Measurements from ENCODE around the gene PYCR2. TPM values are rescaled to one million over a fixed set of nuclear protein-coding genes. Genes with fewer than 3 reads are reported as not detected.
A peak's percentile ranks its signal among the peaks of the same experiment; 100 is the strongest.
"Not testable (repeated sequence)": the region's sequence is repeated elsewhere in the genome, so short reads cannot be mapped to it uniquely, and the experiment has no call there.

Gene PYCR2
- 10 to 100 TPM; 31.1 to 46.2 (median 35.5) TPM for total RNA-seq

DNA sequence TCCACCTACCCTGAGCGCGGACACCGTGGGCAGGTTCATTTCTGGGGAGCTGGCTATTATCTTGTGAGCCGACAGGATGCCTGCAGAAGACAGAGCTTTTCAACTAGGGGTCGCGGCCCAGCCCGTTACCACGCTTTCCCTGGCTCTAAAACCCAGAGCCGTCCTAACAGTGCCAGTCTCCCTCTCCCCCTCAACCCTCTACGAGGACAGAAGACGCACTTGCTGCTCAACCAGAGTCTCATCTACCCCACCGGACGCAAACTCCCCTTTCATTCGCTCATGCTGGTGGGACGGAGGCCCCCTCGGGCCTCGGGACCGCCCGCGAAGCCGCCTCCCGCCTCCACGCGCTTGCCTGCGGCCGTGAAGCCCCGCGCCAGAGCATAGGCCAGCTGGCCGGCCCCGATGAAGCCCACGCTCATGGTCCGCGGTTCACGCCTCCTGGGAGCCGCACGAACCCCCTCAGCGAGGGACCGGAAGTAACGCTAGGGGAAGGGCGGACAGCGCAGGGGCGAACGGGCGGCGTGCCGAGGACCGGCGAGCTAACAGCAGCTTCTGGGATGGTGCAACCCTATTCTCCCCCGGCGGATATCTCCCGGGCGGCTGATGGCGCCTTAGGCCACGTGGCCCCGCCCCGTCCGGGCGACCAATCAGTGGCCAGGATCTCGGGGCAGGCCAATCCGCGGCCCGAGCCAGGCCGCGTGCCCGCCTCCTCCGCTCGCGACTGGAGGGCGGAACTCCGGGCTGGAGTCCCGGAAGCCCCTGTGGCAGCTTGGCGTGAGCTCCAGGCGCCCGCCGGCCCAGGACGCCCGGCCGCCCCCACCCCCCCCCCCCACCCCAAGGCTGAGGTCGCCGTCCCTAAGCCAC is at the start of gene PYCR2:
TSS of gene PYCR2 (minus strand) at position 559 of the 864 bp plus-strand sequence. CDS start at position 419, 140 bp downstream.
- Histone ChIP-seq H3K27me3 (no peaks in the 10 kb centered on the region), H3K27ac (peak within 1 kb of the TSS; percentile 87 to 95 (median 91)), H3K36me3 (peaks cover 0 to 16% (median 0%) of the 10 kb centered on the region in 3 donors), H3K4me3 (peak within 1 kb of the TSS; percentile 80 to 96 (median 88)), H3K4me1 (peaks cover 0 to 22% (median 6%) of the 10 kb centered on the region in 4 donors), H3K9me3 (no peaks in the 10 kb centered on the region)
- peak; percentile 75 to 90 for TF ChIP-seq POLR2A (IDR thresholded peaks at IDR 0.05)
- TF ChIP-seq, protein P1, sequence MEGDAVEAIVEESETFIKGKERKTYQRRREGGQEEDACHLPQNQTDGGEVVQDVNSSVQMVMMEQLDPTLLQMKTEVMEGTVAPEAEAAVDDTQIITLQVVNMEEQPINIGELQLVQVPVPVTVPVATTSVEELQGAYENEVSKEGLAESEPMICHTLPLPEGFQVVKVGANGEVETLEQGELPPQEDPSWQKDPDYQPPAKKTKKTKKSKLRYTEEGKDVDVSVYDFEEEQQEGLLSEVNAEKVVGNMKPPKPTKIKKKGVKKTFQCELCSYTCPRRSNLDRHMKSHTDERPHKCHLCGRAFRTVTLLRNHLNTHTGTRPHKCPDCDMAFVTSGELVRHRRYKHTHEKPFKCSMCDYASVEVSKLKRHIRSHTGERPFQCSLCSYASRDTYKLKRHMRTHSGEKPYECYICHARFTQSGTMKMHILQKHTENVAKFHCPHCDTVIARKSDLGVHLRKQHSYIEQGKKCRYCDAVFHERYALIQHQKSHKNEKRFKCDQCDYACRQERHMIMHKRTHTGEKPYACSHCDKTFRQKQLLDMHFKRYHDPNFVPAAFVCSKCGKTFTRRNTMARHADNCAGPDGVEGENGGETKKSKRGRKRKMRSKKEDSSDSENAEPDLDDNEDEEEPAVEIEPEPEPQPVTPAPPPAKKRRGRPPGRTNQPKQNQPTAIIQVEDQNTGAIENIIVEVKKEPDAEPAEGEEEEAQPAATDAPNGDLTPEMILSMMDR (IDR thresholded peaks at IDR 0.05): peak in 1 of 6 experiments; percentile 16
- DNase-seq: peak; percentile 92 to 98 (median 97)

DNA sequence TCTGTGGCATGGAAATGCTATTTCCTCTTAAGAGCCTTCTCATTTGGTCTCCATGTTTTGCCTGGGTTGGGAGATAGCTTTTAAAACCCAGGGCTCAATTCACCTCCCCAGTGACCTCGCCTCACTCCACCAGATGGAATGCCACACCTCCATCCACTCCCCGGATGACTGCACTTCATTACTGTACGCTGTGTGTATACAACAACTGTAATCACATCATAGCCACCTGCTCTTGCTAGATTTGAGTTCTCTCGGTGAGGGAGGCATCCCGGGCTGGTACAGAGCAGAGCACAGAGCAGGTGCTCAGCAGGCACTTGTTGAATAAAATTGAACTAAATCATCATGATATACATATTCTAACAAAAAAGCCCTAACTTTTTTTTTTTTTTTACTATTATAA is 49.1 kb upstream of the PYCR2 start:
- TF ChIP-seq, protein P1 (IDR thresholded peaks at IDR 0.05): no peak
- TF ChIP-seq POLR2A (IDR thresholded peaks at IDR 0.05): no peak
- Histone ChIP-seq H3K4me3 (no peak overlapping the region), H3K36me3 (no peaks in the 10 kb centered on the region), H3K27me3 (no peaks in the 10 kb centered on the region), H3K27ac (no peak overlapping the region), H3K4me1 (no peaks in the 10 kb centered on the region), H3K9me3 (no peaks in the 10 kb centered on the region)
- no peak for DNase-seq

DNA sequence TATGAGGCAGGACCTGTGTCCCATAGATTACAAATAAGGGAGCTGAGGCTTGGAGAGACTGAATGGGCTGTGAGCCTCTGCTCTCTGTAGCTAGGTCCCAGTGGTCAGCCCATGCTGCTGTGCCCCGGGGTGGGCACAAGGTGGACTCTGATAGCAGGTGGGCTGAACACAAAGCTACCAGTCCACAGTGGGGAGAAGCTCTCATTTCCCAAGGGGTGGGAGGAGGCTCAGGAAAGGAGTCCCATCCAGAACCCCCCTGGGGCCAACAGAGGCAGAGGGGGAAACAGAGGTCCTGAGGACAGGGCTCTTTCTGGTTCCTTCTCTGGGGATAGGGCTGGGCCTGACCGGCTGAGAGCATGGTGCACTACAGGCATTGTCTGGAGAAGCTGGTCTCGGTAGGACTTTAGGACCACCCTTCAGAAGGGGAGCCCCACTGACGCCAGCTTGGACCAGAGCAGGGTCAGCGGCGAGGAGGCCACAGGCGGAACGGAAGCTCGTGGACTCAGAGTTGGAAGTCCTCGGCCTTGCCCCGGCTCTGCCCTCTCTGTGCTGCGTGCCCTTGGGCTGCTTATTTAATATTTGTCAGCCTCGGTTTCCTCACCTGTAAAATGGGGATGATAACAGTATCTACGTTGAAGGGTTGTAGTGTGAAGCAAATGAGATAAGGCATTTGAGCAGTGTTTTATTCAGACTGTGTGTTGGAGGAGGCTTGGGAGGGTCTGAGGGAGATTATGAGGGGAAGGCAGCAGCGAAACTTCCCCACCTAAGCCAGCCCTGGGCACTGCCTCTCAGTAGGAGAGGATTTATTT is 48.5 kb upstream of the PYCR2 start:
- H3K9me3 ChIP-seq: no peaks in the 10 kb centered on the region
- H3K4me1 ChIP-seq: no peaks in the 10 kb centered on the region
- no peak for TF ChIP-seq POLR2A (IDR thresholded peaks at IDR 0.05)
- TF ChIP-seq, protein P1 (IDR thresholded peaks at IDR 0.05): no peak
- H3K27me3 ChIP-seq: no peaks in the 10 kb centered on the region
- no peak overlapping the region for H3K27ac ChIP-seq
- no peaks in the 10 kb centered on the region for H3K36me3 ChIP-seq
- H3K4me3 ChIP-seq: no peak overlapping the region
- no peak for DNase-seq

DNA sequence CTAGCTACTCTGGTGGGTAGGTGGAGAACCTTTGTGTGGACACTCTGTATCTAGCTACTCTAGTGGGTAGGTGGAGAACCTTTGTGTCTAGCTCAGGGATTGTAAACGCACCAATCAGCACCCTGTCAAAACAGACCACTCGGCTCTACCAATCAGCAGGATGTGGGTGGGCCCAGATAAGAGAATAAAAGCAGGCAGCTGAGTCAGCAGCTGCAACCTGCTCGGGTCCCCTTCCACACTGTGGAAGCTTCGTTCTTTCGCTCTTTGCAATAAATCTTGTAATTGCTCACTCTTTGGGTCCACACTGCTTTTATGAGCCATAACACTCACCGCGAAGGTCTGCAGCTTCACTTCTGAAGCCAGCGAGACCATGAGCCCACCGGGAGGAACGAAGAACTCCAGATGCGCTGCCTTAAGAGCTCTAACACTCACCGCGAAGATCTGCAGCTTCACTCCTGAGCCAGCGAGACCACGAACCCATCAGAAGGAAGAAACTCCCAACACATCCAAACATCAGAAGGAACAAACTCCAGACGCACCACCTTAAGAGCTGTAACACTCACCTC is 46.6 kb upstream of the PYCR2 start:
- H3K4me3 ChIP-seq, DNase-seq, H3K27me3 ChIP-seq, H3K4me1 ChIP-seq, H3K9me3 ChIP-seq, H3K36me3 ChIP-seq, H3K27ac ChIP-seq: not testable (repeated sequence)

DNA sequence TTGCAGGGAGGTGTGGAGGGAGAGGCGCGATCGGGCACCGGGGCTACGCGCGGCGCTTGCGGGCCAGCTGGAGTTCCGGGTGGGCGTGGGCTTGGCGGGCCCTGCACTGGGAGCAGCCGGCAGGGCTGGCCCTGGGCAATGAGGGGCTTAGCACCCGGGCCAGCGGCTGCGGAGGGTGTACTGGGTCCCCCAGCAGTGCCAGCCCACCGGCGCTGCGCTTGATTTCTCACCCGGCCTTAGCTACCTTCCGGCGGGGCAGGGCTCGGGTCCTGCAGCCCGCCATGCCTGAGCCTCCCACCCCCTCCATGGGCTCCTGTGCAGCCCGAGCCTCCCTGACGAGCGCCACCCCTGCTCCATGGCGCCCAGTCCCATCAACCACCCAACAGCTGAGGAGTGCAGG is 45.7 kb upstream of the PYCR2 start:
- DNase-seq, H3K36me3 ChIP-seq, H3K27me3 ChIP-seq, H3K4me1 ChIP-seq, H3K27ac ChIP-seq, H3K4me3 ChIP-seq, H3K9me3 ChIP-seq: not testable (repeated sequence)

DNA sequence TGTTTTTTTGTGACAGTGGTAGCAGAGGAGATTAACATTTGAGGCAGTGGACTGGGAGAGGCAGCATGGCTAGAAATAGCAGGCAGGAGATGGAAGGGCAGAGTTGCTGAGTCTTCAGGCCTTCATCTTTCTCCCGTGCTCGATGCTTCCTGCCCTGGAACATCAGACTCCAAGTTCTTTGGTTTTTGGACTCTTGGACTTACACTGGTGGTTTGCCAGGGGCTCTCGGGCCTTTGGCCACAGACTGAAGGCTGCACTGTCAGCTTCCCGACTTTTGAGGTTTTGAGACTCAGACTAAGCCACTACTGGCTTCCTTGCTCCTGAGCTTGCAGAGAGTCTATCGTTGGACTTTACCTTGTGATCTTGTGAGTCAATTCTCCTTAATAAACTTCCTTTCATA is 41.2 kb upstream of the PYCR2 start:
- Histone ChIP-seq H3K4me1 (no peaks in the 10 kb centered on the region), H3K9me3 (no peaks in the 10 kb centered on the region), H3K36me3 (no peaks in the 10 kb centered on the region), H3K27ac (no peak overlapping the region), H3K27me3 (no peaks in the 10 kb centered on the region), H3K4me3 (no peak overlapping the region)
- DNase-seq: no peak
- TF ChIP-seq, protein P1 (IDR thresholded peaks at IDR 0.05): no peak
- TF ChIP-seq POLR2A (IDR thresholded peaks at IDR 0.05): no peak

Measured in Peyer's patch (tissue), 4 donors.